Prostate gland (tissue), 2 donors: ENCODE measurements around the gene NR6A1.

ENCODE experiments used
- CTCF ChIP-seq, 4 experiments: fragments of 200-600 bp in 2 of 4; fragments of 450-650 bp in 2 of 4; sonication (generic) in 2 of 4; IDR thresholded peaks; 1 replicate in 3 of 4; 2 replicates in 1 of 4; pipeline ENCODE4 v1.5.1; 2016 to 2019; ENCODE audit warnings: antibody characterized with exemption in 4 of 4, mild to moderate bottlenecking in 2 of 4, moderate library complexity in 2 of 4
- POLR2AphosphoS5 ChIP-seq: sonication (generic); formaldehyde crosslinking; IDR thresholded peaks from one replicate; pipeline ENCODE4 v1.6.1; 2017; ENCODE audit warnings: antibody characterized with exemption

GRCh38 chr9:124606027-124606426 lies 165.1 kb downstream of the NR6A1 start:
- no peak for TF ChIP-seq POLR2AphosphoS5
- TF ChIP-seq CTCF (IDR thresholded peaks at IDR 0.05): no peak
